Stimulated activated CD8-positive, alpha-beta memory T cell treated with anti-CD3 and anti-CD28 coated beads, Interleukin-4, amount 100 ng/mL, for 48 hours (primary cell): ENCODE data around the gene TBL2.
"Not testable (repeated sequence)": the region's sequence is repeated elsewhere in the genome, so short reads cannot be mapped to it uniquely, and the experiment has no call there.

Source experiments
- DNase-seq: peaks from one replicate; pipeline ENCODE4 v3.0.0-alpha.2; 2020

TBL2 gene

DNA sequence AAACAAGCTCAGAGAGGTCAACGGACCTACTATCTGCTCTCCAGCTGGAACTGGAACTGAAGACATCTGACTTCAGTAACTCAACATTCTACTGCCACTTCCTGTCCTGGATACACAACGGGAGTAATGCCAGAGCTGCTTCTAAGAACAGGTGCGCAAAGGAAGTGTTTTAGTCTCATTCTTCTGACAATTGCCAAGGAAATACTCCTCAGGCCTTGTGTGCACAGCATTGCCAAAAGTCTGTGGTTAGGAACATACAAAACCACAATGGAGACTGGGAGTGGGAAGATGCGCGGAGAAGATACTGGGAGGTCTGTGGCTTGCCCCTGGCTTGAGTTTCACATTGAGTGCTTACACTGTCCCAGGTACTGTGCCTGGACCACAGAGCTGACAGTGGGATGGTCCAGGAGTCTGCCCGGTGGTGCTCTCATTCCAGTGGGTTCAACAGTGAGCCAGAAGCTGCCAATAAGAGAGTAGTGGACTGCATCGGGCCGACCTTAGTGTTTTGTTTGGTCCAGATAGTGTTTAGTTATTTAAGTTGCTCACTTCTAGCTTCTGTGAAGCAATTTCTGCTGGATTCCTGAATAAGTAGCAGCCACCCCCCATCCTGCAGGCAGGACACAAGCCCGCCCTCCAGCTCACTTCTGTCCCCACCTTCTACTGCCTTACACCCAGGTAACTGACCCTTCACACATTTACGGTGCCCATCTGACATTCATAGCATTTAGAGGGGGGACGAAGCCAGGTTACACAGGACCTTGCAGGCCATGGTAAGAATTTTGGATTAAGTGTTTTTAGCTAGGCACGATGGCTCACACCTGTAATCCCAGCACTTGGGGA is 10.3 kb downstream of the TBL2 start:
- DNase-seq: no peak

DNA sequence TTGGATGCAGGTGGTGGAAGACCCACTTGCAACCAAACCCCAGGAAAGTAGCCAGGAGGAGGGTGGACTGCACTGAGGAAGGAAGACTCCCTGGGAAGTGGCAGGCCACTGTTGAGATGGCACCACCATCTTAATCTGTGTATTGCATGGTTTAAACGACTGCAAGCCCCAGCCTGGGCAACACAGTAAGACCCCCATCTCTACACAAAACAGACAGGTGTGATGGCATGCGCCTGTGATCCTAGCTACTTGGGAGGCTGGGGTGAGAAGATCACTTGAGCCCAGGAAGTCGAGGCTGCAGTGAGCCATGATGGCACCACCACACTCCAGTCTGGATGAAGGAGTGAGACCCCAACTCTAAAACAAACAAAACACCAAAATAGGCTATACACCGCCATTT is 11.2 kb downstream of the TBL2 start:
- no peak for DNase-seq

DNA sequence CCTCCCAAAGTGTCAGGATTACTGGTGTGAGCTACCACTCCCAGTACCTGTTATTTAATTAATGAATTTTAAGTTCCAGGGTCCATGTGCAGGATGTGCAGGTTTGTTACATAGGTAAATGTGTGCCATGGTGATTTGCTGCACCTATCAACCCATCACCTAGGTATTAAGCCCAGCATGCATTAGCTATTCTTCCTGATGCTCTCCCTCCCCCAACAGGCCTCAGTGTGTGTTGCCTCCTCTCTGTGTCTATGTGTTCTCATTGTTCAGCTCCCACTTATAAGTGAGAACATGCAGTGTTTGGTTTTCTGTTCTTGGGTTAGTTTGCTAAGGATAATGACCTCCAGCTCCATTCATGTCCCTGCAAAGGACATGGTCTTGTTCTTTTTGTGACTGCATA is 11.9 kb downstream of the TBL2 start:
- not testable (repeated sequence) for DNase-seq

DNA sequence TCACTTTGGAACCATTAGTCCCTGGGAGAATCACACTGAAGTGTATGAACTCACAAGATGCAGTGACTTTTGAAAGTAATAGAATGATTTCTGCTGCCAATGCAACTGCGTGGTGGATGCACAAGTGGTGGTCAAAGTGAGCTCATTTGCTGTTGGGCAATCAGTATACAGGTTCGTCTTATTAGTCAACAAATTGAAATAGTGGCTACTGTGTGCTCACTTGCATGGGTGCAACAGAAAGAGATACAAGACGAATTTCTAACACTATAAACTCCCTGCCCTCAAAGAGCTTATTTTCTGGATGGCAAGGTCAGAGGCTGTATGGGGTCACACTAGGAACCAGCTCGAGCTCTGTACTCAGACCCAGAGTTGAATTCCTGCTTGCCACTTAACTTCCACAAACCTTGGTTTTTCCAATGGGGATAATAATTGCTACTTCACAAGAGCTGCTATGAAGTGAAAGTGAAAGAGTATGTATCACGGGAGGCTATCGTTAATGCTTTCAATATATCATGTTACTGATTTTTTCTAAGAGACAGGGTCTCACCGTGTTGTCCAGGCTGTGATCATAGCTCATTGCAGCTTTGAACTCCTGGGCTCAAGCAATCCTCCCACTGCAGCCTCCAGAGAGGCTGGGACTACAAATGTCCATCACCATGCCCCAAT is 12.6 kb downstream of the TBL2 start:
- DNase-seq: no peak

DNA sequence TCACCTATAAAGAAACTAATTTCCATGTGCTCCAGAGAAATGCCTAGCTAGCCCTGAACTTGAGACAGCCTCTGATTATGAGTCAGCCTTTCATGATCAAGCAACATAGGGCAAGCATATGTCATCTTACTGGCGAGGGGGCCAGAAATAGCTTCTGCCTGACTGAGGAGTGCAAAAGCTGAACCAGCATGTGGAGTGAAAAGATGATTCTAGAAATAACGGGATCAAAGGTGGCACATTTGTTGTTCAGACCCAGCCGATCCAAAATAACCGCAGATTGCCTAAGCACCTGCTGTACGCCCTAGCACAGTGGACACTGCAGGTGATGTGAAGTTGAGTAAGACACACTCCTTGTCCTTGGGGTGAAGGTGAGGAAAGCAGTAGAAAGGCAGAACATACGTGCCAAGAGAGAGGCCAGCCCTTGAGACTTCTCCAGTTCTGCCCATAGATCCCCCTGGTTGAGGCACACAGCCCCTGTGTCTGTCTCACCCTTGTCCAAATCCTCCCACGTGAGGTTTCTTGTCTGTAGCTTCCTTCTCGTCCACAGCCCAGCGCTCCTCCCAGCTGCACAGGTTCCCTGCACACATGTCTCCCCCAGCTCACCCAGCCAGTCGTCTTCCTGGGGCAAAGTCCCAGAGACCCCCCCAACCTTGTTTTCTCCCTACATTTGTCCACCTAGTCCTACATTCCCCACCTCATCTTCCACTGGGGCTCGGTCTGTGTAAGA is 18.1 kb downstream of the TBL2 start:
- peak; percentile 37 for DNase-seq

DNA sequence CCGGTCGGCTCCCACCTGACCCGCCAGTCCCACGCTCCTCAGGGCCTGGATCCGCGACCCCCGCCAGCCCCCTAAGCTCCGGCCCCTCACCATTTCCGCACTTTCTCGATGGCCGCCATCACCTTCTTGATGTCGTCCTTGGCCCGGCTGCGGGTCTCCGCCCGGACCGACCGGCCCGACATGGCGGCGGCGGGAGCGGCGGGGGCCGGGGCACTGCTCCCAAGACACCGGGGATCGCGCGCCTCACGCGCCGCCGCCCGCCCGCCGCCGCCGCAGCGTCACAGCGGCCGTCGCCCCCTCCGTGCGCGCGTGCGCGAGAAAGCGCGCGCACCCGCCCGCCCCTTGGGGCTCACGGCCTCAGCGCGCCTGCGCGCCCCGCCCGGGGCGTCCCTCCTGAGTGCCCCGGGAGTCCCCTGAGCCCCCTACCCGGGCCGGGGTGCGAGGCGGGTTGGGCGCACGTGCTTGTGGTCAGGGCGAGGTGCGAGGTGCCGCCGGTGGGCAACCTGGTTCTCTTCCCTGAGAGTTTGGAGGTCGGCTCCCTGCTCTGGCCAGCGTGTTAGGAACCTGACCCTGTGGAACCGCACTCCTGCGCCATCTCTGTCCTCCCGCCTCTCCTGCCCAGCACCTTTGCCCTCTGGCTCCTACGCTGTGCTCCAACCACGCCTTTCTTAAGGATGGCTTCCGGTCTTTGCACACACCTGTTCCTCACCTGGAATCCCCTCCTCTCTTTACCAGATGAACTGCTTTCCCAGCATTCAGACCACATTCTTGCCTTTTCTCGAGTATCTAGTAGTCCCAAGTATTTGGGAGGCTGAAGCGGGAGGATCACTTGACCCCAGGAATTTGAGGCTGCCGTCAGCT is 20.8 kb downstream of the TBL2 start, which contains the start of gene BCL7B:
TSS of gene BCL7B (minus strand) at position 294 of the 861 bp plus-strand sequence. CDS start at position 182, 112 bp downstream.
- DNase-seq: peak; percentile 79

DNA sequence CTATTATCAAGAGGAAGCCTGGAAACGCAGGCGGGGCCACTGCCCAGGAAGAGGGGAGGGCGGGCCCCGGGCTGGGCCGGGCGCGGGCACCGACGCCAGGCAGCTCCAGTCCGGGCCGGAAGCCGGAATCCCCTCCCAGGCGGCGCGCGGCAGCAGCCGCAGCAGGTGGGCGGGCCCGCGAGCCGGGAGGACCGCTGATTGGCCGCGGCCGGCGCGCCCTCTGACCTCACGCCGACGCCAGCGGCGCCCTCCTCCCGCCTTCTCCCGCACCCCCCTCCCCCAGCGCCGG is 21.3 kb downstream of the TBL2 start:
- DNase-seq: peak; percentile 92

DNA sequence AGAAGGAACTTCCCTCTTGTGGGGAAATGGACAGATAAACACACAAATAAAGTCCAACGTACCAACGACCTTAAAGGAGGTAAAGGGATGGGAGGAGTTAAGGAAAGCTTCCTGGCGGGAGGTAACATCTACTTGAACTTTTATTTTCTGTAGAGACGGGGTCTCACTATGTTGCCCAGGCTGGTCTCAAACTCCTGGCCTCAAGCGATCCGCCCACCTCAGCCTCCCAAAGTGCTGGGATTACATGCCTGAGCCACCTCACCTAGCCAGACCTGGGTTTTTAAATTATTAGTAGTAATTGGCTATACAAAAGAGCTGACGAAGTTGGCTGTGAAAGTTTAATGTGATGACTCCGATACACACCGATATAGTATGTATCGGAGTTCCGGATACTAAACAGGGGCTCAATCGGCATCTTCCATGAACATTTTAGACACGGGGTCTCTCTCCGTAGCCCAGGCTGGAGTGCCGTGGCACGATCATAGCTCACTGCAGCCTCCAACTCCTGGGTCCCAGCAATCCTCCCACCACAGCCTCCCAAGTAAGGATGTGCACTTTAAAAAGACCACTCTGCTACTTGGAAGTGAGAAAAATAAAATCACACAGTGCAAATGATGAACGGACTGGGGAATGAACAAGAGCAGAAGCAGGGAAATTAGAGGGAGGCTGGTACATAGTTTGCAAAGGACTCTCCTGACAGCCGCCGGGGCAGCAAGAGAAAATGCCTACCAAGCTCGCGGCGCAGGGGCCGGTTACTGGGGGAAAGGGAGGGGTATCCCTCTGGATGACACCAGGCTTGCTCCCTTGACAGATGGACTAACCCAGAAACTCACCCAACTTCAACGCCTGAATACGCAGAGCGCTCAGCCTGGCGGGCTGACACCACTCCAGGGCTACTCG is 21.9 kb downstream of the TBL2 start:
- no peak for DNase-seq

DNA sequence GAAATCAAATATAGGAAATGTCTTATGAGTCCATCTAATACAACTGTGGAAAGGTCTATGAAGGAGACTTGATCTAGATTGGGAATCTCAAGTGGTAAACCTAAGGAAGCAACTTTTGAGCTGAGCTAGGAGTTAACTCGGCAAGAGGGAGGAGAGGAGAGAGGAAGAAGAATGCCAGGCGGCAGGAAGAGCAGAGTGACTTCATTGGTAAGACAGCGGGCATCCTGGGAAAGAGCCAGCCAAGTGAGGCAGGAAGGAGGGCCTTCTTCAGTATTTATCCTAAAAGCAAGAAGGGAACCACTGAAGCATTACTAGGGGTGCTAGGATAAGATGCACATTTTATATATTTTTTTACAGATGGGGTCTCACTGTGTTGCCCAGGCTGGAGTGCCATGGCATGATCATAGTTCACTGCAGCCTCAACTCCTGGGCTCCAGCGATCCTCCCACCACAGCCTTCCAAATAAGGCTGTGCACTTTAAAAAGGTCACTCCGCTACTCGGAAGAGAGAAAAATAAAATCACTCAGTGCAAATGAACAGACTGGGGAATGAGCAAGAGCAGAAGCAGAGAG is 22.9 kb downstream of the TBL2 start:
- DNase-seq: no peak

DNA sequence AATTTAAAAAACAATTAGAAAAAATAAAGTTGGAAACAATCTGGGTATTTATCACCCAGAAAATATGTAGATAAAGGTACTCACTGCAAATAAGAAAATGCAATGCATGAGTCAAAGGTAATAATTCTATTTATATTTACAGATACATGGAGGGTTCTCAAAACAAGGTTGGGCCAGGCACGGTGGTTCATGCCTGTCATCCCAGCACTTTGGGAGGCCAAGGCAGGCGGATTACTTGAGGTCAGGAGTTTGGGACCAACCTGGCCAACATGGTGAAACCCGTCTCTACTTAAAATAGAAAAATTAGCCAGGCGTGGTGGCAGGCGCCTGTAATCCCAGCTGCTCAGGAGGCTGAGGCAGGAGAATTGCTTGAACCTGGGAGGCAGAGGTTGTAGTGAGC is 28.3 kb downstream of the TBL2 start:
- DNase-seq: not testable (repeated sequence)

DNA sequence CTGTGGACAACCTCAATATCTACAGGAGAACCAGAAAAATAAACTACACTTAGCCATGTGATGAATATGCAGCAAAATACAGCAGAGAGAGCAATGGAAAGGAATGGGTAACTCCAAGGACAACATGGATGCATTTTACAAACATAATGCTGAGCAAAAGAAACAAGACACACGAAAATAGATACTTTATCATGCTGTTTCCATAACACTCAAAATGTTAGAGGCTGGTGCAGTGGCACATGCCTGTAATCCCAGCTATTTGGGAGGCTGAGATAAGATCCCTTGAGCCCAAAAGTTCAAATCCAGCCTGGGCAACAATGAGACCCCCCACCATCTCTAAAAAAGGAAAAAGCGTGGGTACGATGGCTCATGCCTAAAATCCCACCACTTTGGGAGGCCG is 29.2 kb downstream of the TBL2 start:
- no peak for DNase-seq

DNA sequence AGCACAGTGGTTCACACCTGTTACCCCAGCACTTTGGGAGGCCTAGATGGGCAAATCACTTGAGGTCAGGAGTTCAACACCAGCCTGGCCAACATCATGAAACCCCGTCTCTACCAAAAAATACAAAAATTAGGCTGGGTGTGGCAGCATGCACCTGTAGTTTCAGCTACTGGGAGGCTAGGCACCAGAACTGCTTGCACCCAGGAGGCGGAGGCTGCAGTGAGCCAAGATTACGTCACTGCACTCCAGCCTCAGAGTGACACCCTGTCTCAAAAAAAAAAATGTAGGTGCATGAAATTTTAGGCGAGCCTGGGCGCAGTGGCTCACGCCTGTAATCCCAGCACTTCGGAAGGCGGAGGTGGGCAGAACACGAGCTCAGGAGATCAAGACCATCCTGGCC is 30.5 kb downstream of the TBL2 start:
- DNase-seq: no peak

DNA sequence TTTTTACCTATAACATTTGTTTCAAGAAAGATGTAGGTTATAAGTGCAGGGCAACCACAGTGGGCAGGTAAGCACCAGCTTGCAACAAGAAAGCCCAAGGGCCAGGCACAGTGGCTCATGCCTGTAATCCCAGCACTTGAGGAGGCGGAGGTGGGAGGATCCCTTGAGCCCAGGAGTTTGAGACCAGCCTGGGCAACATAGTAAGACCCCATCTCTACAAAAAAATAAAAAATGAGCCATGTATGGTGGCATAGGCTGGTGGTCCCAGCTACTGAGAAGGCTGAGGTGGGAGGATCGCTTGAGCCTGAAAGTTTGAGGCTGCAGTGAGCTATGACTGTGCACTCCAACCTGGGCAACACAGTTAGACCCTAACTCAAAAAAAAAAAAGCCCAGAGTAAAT is 33.7 kb downstream of the TBL2 start:
- DNase-seq: no peak

DNA sequence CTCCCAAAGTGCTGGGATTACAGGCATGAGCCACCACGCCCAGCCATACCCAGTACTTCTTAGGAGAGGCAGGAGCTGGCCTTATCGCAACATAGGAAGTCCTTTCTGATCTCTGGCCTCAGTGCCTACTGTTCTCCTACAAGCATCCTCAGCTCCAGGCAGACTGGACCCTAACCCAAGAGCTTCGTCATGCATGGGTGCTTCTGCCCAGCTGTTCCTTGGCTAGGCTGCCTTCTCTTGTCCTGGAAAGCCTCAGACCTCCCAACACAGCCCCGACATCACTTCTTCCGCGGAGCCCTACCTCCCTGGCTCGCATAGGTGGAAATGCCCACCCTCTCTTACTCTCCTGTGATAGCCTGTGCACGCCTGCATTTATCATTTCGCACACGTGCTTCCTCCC is 36.7 kb downstream of the TBL2 start:
- DNase-seq: no peak

DNA sequence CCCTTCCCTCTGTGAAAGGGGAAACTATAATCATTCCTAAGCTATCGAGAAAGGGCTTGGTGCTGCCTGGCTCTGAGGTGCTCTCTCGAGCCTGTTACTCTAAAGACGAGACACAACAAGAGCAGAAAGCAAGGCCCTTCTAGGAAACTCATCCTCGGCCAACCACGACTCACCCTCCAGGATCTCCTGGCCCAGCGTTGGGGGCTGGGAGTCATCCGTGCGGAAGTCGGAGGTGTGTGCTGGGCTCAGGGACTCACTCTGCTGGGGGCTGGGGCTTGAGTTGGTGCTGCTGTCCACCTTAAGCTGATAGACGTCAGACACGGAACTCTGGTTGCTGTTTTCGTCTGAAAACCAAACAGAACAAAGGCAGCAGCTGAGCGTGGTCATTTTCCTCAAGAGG is 38.7 kb downstream of the TBL2 start:
- no peak for DNase-seq

DNA sequence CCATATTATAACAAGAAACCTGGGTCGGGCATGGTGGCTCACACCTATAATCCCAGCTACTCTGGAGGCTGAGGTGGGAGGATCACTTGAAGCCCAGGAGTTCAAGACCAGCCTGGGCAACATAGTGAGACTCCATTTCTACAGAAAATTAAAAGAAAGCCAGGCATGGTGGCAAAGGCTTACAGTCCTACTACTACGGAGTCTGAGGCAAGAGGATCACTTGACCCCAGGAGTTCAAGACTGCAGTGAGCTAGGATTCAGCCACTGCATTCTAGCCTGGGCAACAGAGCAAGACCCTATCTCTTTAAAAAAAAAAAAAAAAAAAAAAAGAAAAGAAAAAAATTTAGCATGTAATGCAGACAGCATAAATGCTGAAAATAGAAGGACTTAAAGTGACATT is 39.9 kb downstream of the TBL2 start:
- DNase-seq: not testable (repeated sequence)

DNA sequence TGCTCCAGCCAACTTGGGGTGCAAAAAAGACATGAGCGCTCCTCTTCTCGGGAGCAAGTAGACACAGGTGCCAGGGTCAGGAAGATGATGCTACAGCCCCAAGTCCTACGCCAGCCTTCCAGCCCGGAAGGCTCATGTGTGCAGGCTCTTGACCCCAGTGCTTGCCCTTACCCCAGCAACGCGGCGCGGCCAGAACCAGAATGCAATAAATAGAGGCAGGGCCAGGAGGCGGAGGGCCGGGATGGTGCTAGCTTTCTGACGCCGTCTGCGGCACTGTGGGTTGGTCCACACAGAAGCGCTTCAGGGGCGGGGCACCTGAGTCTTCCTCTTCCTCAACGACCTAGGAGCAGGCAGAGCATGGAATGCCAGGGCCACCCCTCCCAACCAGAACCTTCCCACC is 41.3 kb downstream of the TBL2 start:
- no peak for DNase-seq

DNA sequence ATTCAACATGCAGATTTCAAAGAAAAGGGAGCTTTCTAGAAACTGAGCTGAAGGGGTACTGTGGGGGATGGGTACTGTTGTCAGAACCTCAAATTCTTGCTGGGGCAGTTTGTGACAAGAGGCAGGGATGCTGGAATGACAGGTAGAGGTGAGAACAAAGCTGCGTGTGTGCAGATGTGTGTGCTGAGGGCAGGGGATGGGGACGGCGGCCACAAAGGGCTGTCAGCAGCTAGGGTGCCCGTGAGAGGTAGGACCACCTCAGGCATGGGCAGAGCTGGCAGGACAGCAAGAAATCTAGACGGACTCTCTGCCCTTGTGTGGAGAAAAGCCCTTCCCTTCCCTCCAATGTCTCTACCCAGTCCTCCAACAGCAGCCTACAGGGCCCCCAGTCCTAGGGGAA is 41.9 kb downstream of the TBL2 start:
- DNase-seq: no peak

DNA sequence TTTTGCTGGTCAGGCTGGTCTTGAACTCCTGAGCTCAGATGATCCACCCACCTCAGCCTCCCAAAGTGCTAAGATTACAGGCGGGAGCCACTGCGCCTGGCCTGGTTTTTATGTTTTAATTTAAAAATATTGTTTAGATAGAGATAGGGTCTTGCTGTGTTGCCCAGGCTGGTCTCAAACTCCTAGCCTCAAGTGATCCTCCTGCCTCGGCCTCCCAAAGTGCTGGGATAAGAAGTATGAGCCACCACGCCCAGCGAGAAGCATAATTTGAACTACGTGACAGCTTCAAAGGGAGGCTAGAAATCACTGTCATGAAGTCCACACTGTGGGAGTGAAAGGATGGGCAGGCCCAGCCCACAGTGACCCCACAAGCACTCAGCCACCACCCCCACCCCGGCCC is 42.5 kb downstream of the TBL2 start:
- not testable (repeated sequence) for DNase-seq

DNA sequence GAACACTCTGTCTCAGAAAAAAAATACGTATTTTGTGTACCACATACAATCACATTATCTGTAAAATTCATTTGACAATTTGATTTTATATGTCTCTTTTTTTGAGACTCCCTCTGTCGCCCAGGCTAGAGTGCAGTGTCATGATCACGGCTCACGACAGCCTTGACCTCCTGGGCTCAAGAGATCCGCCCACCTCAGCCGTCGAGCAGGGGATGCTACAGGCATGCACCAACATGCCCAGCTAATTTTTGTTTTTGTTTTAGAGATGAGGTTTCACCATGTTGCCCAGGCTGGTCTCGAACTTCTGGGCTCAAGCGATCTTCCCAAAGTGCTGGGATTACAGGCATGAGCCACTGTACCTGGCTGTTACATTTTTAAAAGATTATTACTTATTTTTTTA is 44.6 kb downstream of the TBL2 start:
- DNase-seq: no peak

DNA sequence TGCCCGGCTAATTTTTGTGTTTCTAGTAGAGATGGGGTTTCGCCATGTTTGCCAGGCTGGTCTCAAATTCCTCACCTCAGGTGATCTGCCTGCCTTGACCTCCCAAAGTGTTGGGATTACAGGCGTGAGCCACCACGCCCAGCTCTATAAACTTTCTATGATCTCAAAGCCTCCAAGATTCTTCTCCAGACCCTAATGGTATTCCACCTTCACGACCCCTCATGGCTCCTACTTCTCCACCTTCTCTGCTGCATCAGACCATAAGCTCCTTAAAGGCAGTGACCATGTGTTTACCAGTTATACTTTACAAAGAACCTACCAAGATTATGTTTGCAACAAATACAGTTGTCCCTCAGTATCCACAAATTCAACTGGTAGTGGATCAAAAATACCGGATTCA is 46.2 kb downstream of the TBL2 start:
- no peak for DNase-seq

DNA sequence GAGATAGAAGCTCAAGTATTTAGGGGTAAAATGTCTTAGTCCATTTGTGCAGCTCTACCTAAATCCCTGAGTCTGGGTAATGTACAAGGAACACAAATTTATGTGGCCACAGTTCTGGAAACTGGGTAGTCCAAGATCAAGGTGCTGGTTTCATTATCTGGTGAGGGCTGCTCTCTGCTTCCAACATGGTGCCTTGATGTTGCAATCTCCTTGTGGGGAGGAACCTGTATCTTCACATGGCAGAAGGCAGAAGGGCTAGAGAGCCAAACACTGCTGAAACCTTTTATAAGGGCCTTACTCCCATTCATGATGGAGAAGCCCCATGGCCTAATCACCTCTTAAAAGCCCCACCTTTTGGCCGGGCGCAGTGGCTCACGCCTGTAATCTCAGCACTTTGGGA is 47.6 kb downstream of the TBL2 start:
- no peak for DNase-seq
